Smooth muscle cell of the pulmonary artery (primary cell): Measurements from ENCODE around the gene WDR88. TPM values are rescaled to one million over a fixed set of nuclear protein-coding genes. Genes with fewer than 3 reads are reported as not detected.

Experiments
- total RNA-seq: library from RNA; depleted of rRNA; stranded (reverse); fragments of >200 nt; gene quantifications from 2 replicates; pipeline ENCODE4 v1.2.3, GENCODE V29; 2014

The WDR88 gene, protein sequence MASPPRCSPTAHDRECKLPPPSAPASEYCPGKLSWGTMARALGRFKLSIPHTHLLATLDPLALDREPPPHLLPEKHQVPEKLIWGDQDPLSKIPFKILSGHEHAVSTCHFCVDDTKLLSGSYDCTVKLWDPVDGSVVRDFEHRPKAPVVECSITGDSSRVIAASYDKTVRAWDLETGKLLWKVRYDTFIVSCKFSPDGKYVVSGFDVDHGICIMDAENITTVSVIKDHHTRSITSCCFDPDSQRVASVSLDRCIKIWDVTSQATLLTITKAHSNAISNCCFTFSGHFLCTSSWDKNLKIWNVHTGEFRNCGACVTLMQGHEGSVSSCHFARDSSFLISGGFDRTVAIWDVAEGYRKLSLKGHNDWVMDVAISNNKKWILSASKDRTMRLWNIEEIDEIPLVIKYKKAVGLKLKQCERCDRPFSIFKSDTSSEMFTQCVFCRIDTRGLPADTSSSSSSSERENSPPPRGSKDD
- total RNA-seq, result not detected in 2 replicates

DNA sequence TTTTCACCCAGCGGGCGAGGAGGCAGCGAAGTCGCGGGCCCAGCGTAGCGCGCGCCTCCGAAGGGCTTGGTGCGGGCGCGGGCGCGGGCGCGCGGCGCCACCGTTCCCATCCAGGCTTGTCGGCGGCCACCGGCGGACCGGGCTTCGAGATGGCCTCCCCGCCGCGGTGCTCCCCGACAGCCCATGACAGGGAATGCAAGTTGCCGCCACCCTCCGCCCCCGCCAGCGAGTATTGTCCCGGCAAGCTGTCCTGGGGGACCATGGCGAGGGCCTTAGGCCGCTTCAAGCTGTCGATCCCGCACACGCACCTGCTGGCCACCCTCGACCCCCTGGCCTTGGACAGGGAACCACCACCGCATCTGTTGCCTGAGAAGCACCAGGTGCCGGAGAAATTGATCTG, at the start of gene WDR88:
Gene WDR88, plus strand, starts transcription at position 94 of the 400 bp plus-strand sequence. Its CDS starts 56 bp downstream, at position 150.

GRCh38 chr19:33193865-33194362, 62.0 kb downstream of the WDR88 start, which contains the start of gene LRP3:
Gene LRP3, plus strand, starts transcription at chr19:33194330. Its CDS starts 456 bp downstream, at chr19:33194786.

Other genes with a start within 250 kb of the WDR88 start
- 11.4 and 13.1 TPM in 2 replicates for gene CEP89, start 160.2 kb upstream of the WDR88 start, total RNA-seq
- gene FAAP24, start 159.9 kb upstream of the WDR88 start, total RNA-seq, result 0.98 and 1.1 TPM in 2 replicates
- gene RHPN2, start 67.2 kb upstream of the WDR88 start, total RNA-seq, result 2.8 and 4.3 TPM in 2 replicates
- gene GPATCH1, start 50.9 kb upstream of the WDR88 start, total RNA-seq, result 5.7 and 6.0 TPM in 2 replicates
- gene LRP3, start 62.2 kb downstream of the WDR88 start, total RNA-seq, result 45.4 and 49.3 TPM in 2 replicates
- gene SLC7A10, start 93.7 kb downstream of the WDR88 start, total RNA-seq, result not detected in 2 replicates
- 0.07 and 0.13 TPM in 2 replicates for gene CEBPA, start 170.4 kb downstream of the WDR88 start, total RNA-seq
- gene CEBPG, start 241.6 kb downstream of the WDR88 start, total RNA-seq, result 21.0 and 30.6 TPM in 2 replicates